Measurements from ENCODE around the gene CRB3.

CRB3 gene

DNA sequence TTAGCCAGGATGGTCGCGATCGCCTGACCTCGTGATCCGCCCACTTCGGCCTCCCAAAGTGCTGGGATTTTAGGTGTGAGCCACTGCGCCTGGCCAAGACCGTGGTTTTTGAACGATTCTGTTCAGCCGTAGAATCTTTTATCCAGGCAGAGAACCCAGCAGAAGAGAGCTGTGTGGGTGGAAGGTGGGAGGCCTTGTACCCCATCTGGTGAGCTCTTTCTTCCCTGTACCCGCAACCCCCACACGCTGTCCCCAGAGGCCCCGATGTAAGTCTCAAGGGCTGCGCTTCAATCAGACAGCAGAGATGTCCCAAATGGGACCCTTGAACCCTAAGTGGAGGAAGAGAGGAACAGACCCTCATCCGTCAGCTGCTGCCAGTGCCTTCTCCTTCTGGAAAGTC is 8.1 kb upstream of the CRB3 start:
- H3K27ac ChIP-seq (ENCODE audit: low read depth, low read length, severe bottlenecking), result no peak overlapping the region
- H3K4me1 ChIP-seq (ENCODE audit: control insufficient read depth, insufficient read depth, low read length, poor library complexity, severe bottlenecking), result peaks cover 8% of the 10 kb centered on the region
- no peak overlapping the region for H3K4me3 ChIP-seq (ENCODE audit: extremely low read depth, insufficient read depth, low read length, poor library complexity, severe bottlenecking)
- H3K36me3 ChIP-seq (ENCODE audit: control insufficient read depth, insufficient read depth, low read length), result peaks cover 48% of the 10 kb centered on the region
- H3K9me3 ChIP-seq (ENCODE audit: control insufficient read depth, low read length), result peaks cover 20% of the 10 kb centered on the region
- 94 to 99% methylated on average over 12 to 15 of the region's 15 CpGs for WGBS, 2 experiments (ENCODE audit: insufficient coverage in 2 of 2)

DNA sequence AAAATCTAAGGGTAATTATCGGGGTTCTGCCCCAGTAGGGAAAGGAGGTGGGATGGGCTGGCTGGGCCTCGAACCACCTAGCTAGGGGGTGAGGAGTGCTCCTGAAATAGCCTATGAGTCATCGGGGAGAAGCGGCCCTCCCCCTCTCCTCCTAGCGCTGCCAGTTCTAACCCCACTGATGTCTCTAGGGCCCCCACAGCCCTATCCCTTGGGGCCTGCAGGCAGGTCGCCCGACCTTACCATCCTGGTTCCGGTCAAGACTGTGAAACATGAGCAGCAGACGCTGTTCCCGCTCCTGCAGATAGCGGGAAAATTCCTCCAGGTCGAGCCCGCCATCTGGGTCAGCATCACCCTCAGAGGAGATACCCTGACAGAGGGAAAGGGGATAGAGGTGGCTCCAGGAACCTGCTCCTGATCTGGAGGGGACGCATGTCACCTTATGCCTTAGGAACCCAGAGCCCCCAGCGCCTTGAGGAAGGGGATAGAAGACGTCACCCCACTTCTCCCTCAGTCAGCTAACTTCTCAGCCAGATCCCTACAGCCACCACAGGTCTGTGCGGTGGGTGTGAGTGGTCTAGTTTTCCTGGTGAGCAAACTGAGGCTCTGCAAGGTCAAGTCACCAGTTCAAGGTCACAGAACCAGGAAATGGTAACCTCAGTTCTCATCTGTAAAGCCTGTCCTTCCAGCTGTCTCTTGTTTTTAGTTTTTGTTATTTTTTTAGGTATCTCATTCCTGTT is 5.9 kb upstream of the CRB3 start:
- Histone ChIP-seq H3K36me3 (ENCODE audit: control insufficient read depth, insufficient read depth, low read length) (peaks cover 35% of the 10 kb centered on the region), H3K4me3 (ENCODE audit: extremely low read depth, insufficient read depth, low read length, poor library complexity, severe bottlenecking) (peak overlapping the region; percentile 63), H3K9me3 (ENCODE audit: control insufficient read depth, low read length) (peaks cover 20% of the 10 kb centered on the region), H3K4me1 (ENCODE audit: control insufficient read depth, insufficient read depth, low read length, poor library complexity, severe bottlenecking) (peaks cover 8% of the 10 kb centered on the region), H3K27ac (ENCODE audit: low read depth, low read length, severe bottlenecking) (no peak overlapping the region)
- WGBS, 2 experiments (ENCODE audit: insufficient coverage in 2 of 2), result 82 to 84% methylated on average over 11 to 14 of the region's 17 CpGs

DNA sequence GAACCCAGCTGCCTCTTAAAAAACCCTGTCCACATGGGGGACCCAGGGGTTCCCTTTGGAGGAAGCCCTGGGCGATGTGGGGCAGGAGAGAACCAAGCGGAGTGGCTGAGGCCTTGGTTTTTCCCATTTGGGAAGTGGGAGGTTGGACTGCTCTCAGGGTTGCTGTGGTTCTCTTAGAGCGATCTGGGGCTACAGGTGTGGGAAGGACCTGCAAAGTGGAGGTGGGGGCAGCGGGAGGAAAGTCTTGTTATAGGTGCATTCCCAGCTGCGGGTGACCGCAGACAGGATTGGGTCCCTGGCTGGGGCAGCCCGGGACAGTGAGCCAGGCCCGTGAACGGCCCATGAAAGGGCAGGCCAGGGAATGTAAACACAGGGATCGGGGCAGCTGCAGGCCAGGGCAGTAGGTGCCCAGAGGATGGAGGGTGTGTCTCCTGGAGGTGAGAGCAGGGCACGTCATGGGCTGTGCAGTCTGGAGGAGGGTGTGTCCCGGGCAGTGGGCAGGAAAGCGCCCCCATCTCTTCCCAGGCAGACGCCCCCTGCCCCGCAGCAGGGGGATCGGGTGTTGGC is 5.3 kb upstream of the CRB3 start:
- H3K4me3 ChIP-seq (ENCODE audit: extremely low read depth, insufficient read depth, low read length, poor library complexity, severe bottlenecking), result peak overlapping the region; percentile 63
- peaks cover 8% of the 10 kb centered on the region for H3K4me1 ChIP-seq (ENCODE audit: control insufficient read depth, insufficient read depth, low read length, poor library complexity, severe bottlenecking)
- H3K9me3 ChIP-seq (ENCODE audit: control insufficient read depth, low read length), result peaks cover 17% of the 10 kb centered on the region
- no peak overlapping the region for H3K27ac ChIP-seq (ENCODE audit: low read depth, low read length, severe bottlenecking)
- 47 to 50% methylated on average over 12 to 14 of the region's 16 CpGs for WGBS, 2 experiments (ENCODE audit: insufficient coverage in 2 of 2)
- peaks cover 29% of the 10 kb centered on the region for H3K36me3 ChIP-seq (ENCODE audit: control insufficient read depth, insufficient read depth, low read length)

DNA sequence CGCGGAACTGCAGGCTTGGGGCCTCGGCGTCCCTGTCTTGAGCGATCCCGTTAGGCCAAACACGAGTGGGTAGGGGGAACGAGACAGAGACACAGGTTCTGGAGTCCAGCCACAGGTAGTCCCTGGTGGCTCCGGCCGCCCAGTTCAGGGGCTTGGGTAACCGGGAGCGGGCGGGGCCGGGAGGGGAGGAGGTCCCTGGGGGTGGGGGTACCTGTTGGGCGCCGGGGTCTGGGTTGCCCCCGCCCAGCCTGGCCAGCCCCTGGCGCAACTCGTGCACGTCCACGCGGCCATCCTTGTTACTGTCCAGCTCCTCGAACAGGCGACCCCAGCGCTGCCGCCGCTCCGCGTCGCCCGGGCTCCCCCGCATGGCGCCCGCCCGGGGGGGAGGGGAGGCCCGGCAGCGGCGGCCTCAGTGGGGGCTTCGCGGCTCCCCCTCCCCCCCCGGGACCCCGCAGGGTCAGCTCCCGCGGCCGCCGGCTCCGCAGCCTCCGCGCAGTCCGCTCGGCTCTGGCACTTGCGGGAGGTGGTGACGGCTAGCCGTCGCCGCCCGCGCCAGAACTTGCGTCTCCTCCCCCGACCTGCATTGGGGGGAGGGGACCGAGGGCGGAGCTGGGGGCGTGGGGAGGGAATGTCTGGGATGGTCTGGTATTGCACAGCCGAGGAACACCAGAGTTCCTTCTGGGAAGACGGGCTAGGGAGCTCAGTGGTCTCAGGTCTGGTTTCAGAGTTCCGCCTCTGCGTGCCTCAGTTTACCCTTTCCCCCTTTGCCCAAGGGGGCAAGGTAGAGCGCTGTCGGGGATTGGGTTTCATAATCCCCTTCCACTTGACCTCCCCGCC is 4.6 kb upstream of the CRB3 start, which contains the start of gene SLC25A23:
Gene SLC25A23 (minus strand): TSS at position 531 of the 837 bp plus-strand sequence. CDS start 164 bp downstream, at position 367.
- peaks cover 8% of the 10 kb centered on the region for H3K4me1 ChIP-seq (ENCODE audit: control insufficient read depth, insufficient read depth, low read length, poor library complexity, severe bottlenecking)
- peaks cover 22% of the 10 kb centered on the region for H3K36me3 ChIP-seq (ENCODE audit: control insufficient read depth, insufficient read depth, low read length)
- peak within 1 kb of the TSS; percentile 63 for H3K4me3 ChIP-seq (ENCODE audit: extremely low read depth, insufficient read depth, low read length, poor library complexity, severe bottlenecking)
- peak within 1 kb of the TSS; percentile 41 for H3K27ac ChIP-seq (ENCODE audit: low read depth, low read length, severe bottlenecking)
- peaks cover 10% of the 10 kb centered on the region for H3K9me3 ChIP-seq (ENCODE audit: control insufficient read depth, low read length)
- 0% methylated on average over 30 to 38 of the region's 70 CpGs for WGBS, 2 experiments (ENCODE audit: insufficient coverage in 2 of 2)

DNA sequence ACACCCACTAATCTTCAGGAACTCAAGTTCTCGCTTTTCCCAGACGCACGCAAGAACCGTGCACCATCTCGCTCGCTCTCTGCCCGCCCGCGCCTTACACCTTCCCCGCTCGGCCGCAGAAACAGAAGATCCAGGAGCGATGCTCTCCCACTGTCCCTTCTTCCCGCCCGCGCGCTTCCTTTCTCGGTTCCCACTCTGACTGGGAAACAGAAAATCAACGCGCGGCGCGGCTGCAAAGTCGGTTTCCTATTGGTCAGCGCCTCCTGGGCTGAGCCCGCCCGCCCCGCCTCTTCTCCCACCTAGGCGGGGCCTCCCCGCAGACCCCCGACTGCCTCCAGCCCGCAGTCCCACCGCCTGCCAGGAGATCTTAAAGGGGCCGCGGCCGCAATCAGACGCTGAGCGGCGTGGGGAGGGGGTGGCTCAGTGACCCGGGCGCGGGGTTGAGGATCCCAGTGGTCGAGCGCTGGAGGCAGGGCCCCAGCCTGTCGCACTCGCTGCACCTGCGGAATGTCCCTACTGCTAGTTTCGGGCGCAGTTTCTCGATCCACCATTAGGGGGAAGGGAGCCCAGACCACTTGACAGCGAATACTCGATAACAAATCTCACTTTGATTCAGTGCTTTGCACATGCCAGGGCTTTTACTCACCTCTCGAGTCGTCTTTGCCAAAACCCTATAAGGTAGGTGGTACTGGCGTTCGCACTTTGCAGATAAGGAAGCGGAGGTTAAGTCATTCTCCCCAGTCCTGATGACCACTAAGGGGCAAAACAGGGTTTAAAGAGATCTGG is 3.8 kb upstream of the CRB3 start:
- peaks cover 8% of the 10 kb centered on the region for H3K4me1 ChIP-seq (ENCODE audit: control insufficient read depth, insufficient read depth, low read length, poor library complexity, severe bottlenecking)
- H3K27ac ChIP-seq (ENCODE audit: low read depth, low read length, severe bottlenecking), result peak overlapping the region; percentile 41
- H3K36me3 ChIP-seq (ENCODE audit: control insufficient read depth, insufficient read depth, low read length), result peaks cover 14% of the 10 kb centered on the region
- H3K4me3 ChIP-seq (ENCODE audit: extremely low read depth, insufficient read depth, low read length, poor library complexity, severe bottlenecking), result peak overlapping the region; percentile 63
- WGBS, 2 experiments (ENCODE audit: insufficient coverage in 2 of 2), result 0% methylated on average over 21 to 49 of the region's 57 CpGs
- peaks cover 2% of the 10 kb centered on the region for H3K9me3 ChIP-seq (ENCODE audit: control insufficient read depth, low read length)

DNA sequence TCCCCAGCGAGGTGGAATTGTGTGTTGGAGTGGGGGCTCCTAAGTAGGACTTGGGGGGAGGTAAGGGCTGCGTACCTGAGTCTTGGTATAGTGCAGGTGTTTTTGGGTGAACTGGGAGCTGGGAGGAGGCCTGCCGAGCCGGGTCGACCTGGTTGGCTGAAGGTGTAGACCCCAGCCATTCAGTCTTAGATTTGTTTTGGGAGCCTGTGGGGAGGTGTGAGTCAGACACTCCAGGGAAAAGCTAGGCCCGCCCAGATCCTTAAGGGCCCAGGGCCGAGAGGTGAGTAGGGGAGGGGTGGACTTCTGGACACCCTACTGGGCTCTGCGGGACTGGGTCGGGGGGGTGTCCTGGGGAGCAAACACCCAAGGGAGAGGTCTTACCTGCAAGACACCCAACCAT is 935 bp downstream of the CRB3 start:
- peak overlapping the region; percentile 2 for H3K4me3 ChIP-seq (ENCODE audit: extremely low read depth, insufficient read depth, low read length, poor library complexity, severe bottlenecking)
- 24 to 31% methylated on average over 7 to 9 of the region's 9 CpGs for WGBS, 2 experiments (ENCODE audit: insufficient coverage in 2 of 2)
- no peak overlapping the region for H3K27ac ChIP-seq (ENCODE audit: low read depth, low read length, severe bottlenecking)

DNA sequence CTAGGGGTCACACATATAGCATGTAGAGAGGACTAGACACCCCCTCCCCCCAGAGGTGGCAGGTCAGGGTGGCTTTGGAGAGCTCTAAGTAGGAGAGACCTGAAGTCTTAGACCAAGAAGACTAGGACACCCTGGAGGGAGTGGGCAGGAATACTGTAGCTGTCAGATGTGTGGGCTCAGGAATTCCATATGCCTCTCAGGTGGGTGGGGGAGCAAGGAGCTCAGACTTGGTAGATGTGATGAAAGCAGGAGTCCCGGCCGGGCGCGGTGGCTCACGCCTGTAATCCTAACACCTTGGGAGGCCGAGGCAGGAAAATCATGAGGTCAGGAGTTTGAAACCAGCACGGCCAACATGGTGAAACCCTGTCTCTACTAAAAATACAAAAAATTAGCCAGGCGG is 1.6 kb downstream of the CRB3 start:
- Histone ChIP-seq H3K9me3 (ENCODE audit: control insufficient read depth, low read length) (no peaks in the 10 kb centered on the region), H3K36me3 (ENCODE audit: control insufficient read depth, insufficient read depth, low read length) (no peaks in the 10 kb centered on the region), H3K4me1 (ENCODE audit: control insufficient read depth, insufficient read depth, low read length, poor library complexity, severe bottlenecking) (peaks cover 2% of the 10 kb centered on the region), H3K27ac (ENCODE audit: low read depth, low read length, severe bottlenecking) (no peak overlapping the region), H3K4me3 (ENCODE audit: extremely low read depth, insufficient read depth, low read length, poor library complexity, severe bottlenecking) (no peak overlapping the region)
- 85 to 95% methylated on average over 8 of the region's 8 CpGs for WGBS, 2 experiments (ENCODE audit: insufficient coverage in 2 of 2)

More for the DNA sequence above, 935 bp downstream of the CRB3 start:
- Histone ChIP-seq H3K4me1 (ENCODE audit: control insufficient read depth, insufficient read depth, low read length, poor library complexity, severe bottlenecking) (peaks cover 2% of the 10 kb centered on the region), H3K36me3 (ENCODE audit: control insufficient read depth, insufficient read depth, low read length) (no peaks in the 10 kb centered on the region), H3K9me3 (ENCODE audit: control insufficient read depth, low read length) (no peaks in the 10 kb centered on the region)

DNA sequence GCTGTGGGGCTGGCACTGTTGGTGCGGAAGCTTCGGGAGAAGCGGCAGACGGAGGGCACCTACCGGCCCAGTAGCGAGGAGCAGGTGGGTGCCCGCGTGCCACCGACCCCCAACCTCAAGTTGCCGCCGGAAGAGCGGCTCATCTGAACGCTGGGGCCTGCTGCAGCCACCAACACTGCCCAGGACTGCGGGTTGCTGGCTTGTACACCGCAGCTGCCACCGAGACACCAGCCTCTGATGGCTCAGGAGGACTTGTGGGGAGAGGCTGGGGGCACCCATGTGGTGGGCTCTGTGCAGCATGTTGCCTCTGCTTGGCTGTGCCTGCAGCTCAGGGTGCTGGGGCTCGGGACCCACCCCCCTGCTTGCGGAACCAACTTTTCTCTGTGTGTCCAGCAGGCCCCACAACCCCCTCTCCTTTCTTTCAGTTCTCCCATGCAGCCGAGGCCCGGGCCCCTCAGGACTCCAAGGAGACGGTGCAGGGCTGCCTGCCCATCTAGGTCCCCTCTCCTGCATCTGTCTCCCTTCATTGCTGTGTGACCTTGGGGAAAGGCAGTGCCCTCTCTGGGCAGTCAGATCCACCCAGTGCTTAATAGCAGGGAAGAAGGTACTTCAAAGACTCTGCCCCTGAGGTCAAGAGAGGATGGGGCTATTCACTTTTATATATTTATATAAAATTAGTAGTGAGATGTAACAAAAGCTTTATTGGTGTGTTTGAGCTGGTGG is 2.6 kb downstream of the CRB3 start:
- Histone ChIP-seq H3K27ac (ENCODE audit: low read depth, low read length, severe bottlenecking) (no peak overlapping the region), H3K9me3 (ENCODE audit: control insufficient read depth, low read length) (no peaks in the 10 kb centered on the region), H3K4me1 (ENCODE audit: control insufficient read depth, insufficient read depth, low read length, poor library complexity, severe bottlenecking) (peaks cover 2% of the 10 kb centered on the region), H3K36me3 (ENCODE audit: control insufficient read depth, insufficient read depth, low read length) (no peaks in the 10 kb centered on the region), H3K4me3 (ENCODE audit: extremely low read depth, insufficient read depth, low read length, poor library complexity, severe bottlenecking) (no peak overlapping the region)
- WGBS, 2 experiments (ENCODE audit: insufficient coverage in 2 of 2), result 85 to 90% methylated on average over 21 of the region's 21 CpGs

DNA sequence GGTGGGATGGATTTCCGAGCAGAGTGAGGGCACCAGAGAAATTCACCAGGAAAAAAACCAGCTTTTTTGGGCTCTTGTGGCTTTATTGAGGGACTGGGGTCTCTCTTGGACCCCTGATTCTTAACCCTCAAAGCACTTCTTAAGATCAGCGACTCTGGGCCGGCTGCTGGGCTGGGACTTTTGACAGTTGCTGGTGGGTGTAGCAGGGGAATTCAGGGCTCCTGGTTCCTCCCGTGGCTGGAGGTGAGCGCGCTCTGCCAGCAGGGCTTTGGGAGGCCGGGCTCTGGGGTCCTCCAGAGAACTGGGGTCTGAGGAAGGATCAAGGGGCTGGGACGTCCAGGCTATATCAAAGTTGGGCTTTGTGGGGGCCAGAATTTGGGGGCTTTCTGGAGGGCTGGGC is 3.3 kb downstream of the CRB3 start:
- H3K4me1 ChIP-seq (ENCODE audit: control insufficient read depth, insufficient read depth, low read length, poor library complexity, severe bottlenecking), result peaks cover 2% of the 10 kb centered on the region
- H3K36me3 ChIP-seq (ENCODE audit: control insufficient read depth, insufficient read depth, low read length), result no peaks in the 10 kb centered on the region
- WGBS, 2 experiments (ENCODE audit: insufficient coverage in 2 of 2), result 72 to 88% methylated on average over 6 to 7 of the region's 8 CpGs
- no peak overlapping the region for H3K27ac ChIP-seq (ENCODE audit: low read depth, low read length, severe bottlenecking)
- H3K9me3 ChIP-seq (ENCODE audit: control insufficient read depth, low read length), result no peaks in the 10 kb centered on the region
- no peak overlapping the region for H3K4me3 ChIP-seq (ENCODE audit: extremely low read depth, insufficient read depth, low read length, poor library complexity, severe bottlenecking)

DNA sequence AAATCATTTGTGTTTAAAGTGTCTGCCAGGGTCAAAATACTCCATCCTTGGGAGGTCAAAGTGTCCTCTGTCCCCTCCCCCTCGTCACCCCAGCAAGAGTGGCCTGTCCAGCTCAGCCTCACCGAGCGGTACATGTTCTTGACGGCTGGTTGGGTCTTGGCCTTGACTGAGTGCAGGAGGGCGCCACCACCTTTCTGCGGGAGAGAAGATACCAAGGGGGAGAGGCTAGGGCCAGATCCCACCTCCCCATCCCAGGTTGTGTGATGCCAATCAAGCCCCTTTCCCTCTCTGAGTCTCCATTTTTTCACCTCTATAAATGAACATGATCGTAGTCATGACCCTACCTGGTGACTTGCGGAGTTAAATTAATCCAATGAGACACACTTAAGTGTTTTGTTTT is 6.1 kb downstream of the CRB3 start:
- H3K36me3 ChIP-seq (ENCODE audit: control insufficient read depth, insufficient read depth, low read length), result no peaks in the 10 kb centered on the region
- H3K4me1 ChIP-seq (ENCODE audit: control insufficient read depth, insufficient read depth, low read length, poor library complexity, severe bottlenecking), result peaks cover 6% of the 10 kb centered on the region
- no peak overlapping the region for H3K4me3 ChIP-seq (ENCODE audit: extremely low read depth, insufficient read depth, low read length, poor library complexity, severe bottlenecking)
- H3K27ac ChIP-seq (ENCODE audit: low read depth, low read length, severe bottlenecking), result no peak overlapping the region
- WGBS, 2 experiments (ENCODE audit: insufficient coverage in 2 of 2), result 67 to 83% methylated on average over 3 to 5 of the region's 8 CpGs
- H3K9me3 ChIP-seq (ENCODE audit: control insufficient read depth, low read length), result no peaks in the 10 kb centered on the region

Data from mesodermal cell (in vitro differentiated cells).